HG03432 (cell line): ENCODE measurements around the gene AAMDC.
"Not testable (repeated sequence)": the region's sequence is repeated elsewhere in the genome, so short reads cannot be mapped to it uniquely, and the experiment has no call there.

ENCODE experiments used
- ATAC-seq: cut with Tn5 transposase; IDR thresholded peaks from one replicate; pipeline ENCODE4 v1.9.1; 2021; ENCODE audit warnings: mild to moderate bottlenecking, moderate library complexity; ENCODE audit not compliant: unreplicated experiment

The AAMDC gene

DNA sequence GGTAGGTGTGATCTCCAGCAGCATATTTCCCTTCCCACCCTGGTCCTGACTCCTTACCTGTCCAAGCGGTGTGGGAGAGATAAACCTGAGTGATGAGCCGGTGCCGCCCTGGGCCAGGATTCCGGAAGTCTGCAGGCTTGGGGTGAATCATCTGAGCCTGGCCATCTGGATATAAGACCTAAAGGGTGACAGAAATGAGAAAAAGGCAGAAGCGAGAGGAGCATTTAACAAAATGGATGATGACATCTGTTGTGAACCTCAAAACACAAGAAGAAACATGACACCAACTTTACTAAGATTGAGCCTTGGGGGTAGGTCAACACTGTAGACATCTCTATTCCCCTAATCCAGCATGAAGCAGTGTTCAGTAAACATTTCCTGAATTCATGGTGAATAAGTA lies 62.8 kb downstream of the AAMDC start:
- no peak for ATAC-seq

DNA sequence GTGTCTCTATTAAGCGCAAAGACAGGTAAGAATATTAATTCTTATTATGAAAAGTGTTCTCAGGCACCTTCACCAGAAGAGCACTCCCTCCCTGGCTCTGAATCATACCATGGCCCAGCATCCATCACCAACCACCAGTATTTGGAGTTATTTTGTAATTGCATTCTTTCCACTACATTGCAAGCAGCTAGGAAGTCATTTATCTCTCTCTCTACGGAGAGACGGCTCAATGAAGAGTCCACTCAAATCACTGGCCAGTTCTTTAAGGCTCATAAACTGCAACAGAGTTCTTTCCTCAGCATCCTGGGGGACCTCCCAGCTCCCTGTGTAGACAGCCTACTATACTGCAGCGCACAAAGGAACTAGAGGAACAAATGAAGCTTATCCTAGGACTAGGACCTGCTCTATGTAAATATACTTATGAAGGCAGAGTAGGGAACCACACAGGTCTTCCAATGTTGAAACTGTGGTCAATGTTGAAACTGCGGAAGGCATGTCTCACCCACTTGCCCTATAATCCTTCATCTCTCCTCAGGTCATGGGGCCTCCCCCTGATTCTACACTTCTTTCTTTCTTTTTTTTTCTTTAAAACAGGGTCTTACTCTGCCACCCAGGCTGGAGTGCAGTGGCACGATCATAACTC lies 63.4 kb downstream of the AAMDC start:
- ATAC-seq: no peak

GRCh38 chr11:77884829-77885190 lies 63.9 kb downstream of the AAMDC start:
- ATAC-seq: no peak

DNA sequence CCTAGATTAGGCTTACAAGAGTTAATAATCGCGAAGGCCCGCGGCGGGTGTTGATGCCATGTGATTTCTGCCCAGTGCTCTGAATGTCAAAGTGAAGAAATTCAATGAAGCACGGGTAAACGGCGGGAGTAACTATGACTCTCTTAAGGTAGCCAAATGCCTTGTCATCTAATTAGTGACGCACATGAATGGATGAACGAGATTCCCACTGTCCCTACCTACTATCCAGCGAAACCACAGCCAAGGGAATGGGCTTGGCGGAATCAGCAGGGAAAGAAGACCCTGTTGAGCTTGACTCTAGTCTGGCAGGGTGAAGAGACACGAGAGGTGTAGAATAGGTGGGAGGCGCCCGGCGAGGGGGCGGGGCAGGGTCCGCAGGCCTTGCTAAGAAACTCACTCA lies 65.5 kb downstream of the AAMDC start:
- ATAC-seq: no peak

- ATAC-seq: not testable (repeated sequence)
Measured at GRCh38 chr11:77889045-77889444, 68.1 kb downstream of the AAMDC start.

DNA sequence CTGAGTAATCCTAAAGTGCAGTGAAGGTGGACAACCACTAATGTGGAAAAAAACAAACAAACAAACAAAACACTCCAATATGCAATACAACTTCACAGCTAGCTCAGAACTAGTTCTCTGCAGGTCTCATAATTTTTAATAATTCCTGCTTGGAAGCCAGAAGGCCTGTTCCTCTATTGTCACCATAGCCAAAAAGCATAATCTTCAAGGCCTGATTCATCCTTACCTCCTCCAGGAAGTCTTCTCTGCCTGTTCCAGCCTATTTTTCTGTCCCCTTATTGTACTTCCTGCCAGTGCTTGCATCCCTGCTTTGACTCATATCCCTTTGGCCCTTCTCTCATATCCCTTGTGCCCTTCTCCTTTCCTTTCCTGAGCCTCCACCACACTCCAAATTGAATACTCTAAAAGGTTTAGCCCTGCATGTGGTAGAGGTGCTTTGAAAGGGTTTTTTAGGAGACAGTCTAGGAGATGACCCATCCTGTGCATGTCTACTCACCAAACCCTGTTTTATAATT lies 69.2 kb downstream of the AAMDC start:
- ATAC-seq: not testable (repeated sequence)

GRCh38 chr11:77890619-77891056 lies 69.7 kb downstream of the AAMDC start:
- ATAC-seq: not testable (repeated sequence)

DNA sequence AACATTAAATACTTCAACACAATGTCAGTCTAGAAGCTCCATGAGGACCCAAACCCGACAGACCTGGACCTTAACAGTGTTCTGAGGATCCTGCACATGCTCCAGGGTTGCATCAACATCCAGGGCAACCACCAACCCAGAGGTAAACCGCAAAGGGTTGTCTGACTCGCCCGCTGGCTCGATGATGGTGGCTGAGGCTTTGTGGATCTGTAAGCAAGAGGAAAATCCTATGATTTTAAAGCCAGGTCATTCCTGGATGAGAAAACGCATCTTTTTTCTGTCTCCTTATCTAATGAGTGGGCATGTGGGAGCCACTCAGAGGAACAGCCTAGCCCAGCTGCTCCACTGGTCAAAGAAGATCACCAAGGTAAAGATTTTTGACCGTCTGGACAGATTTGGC lies 70.3 kb downstream of the AAMDC start:
- ATAC-seq: not testable (repeated sequence)

- ATAC-seq: not testable (repeated sequence)
Measured at GRCh38 chr11:77891703-77892102, 70.8 kb downstream of the AAMDC start.

DNA sequence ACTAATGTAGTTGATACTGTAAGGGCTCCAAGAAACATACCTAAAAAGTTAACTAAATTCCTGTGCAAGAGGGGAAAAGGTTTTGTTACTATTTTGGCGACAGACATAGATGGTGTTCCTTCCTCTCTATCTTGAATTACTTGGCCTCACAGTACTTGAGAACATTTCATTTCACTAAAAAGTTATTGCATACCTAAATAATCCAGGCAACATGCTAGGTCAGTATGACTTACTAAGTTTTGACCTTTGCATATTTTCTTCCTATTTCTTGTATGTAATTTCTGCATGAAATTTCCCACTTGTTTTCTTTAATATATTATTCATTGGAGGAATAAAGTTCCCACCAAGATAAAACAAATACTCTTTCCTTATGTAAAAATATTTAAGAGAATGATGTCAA lies 74.0 kb downstream of the AAMDC start:
- not testable (repeated sequence) for ATAC-seq

DNA sequence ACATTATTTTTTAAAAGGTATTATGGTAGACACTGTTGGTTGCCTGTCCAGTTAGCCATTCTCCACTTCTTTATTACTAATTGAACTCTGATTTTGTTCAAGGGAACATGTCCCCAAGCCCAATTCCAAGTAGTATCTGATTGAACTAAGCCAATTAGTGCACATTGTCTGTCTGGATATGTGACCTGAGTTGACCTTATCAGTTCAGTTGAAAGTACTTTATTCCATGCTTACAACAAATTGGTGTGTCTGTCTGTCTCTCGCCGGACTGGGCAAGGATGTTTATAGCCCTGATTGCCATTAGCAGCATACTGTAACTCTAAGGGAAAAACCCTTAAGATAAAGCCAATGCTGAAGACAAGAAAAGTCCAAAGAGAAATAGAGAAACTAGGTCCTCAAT lies 87.9 kb downstream of the AAMDC start:
- no peak for ATAC-seq

DNA sequence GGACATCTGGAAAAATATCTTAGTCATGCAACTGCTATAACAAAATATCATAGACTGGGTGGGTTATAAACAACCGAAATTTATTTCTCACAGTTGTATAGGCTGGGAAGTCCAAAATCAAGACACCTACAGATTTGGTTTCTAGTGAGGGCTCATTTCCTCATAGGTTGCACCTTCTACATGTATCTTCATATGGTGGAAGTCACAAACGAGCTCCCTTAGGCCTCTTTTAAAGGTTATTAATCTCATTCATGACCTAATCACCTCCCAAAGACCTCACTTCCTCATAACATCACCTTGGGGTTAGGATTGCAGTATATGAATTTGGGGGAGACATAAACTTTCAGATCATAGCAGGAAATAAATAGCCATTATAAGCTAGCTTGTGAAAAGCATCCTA lies 88.3 kb downstream of the AAMDC start:
- no peak for ATAC-seq

GRCh38 chr11:77910828-77911227 lies 89.9 kb downstream of the AAMDC start:
- ATAC-seq: not testable (repeated sequence)

GRCh38 chr11:77913608-77914306 lies 92.8 kb downstream of the AAMDC start:
- not testable (repeated sequence) for ATAC-seq

DNA sequence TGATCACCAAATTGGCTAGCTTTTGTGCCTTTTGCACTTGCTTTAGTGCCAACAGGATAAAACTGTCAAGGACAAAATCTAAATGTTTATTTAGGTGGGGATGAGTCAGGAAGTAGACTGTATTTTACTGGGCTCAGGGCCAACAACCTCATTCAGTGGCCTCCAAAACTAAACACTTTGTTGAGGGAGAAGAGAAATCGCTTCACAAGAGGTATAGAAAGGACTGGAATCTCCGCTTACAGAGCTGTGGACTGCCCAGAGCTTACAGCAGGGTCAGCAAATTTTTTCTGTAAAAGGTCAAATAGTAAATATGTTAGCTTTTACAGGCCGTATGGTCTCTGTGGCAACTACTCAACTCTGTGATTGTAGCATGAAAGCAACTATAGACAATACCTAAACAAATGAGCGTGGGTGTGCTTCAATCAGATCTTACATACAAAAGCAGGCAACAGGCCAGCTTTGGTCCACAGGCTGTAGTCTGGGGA lies 93.4 kb downstream of the AAMDC start:
- not testable (repeated sequence) for ATAC-seq

DNA sequence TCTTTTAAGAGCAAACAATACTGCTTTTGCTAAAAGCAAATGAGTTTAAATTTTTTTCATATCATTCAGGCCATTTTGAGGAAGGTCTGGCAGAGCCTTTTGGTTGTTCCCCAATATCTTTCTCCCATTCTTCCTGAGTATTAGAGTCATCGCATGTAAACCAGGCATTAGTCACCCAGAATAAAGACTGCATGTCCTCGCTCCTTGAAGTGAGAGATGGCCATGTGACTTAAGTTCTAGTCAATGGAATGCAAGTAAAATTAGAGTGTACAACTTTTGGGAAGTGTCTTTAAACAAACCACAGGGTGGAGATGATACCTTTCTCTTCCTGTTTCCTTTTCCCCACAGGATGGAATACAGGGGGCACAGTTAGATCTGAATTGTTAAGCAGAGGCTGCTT lies 96.8 kb downstream of the AAMDC start:
- ATAC-seq: not testable (repeated sequence)
